Liver (tissue), 9 donors: ENCODE results near the gene MYOD1. TPM values are rescaled to one million over a fixed set of nuclear protein-coding genes. Genes with fewer than 3 reads are reported as not detected.

Experiments used
- DNase-seq: peaks from one replicate; pipeline ENCODE4 v3.0.0-alpha.2; 2017; ENCODE audit warnings: low spot score
- H3K27ac ChIP-seq, 2 donors: one replicate each; pipeline ENCODE4 v1.7.0; 2013; ENCODE audit warnings: inconsistent platforms in 2 of 2, low read length in 2 of 2, control low read depth in 1 of 2, low read depth in 1 of 2, mild to moderate bottlenecking in 1 of 2
- H3K27me3 ChIP-seq, 4 donors: one replicate each; pipeline versions ENCODE4 v1.6.1 to v1.7.0; 2013; ENCODE audit warnings: low read length in 3 of 4, inconsistent platforms in 1 of 4, mild to moderate bottlenecking in 1 of 4, moderate library complexity in 1 of 4; ENCODE audit not compliant: control insufficient read depth in 4 of 4, insufficient read depth in 4 of 4
- H3K36me3 ChIP-seq, 4 donors: one replicate each; pipeline versions ENCODE4 v1.6.1 to v1.7.0; 2013; ENCODE audit warnings: low read length in 3 of 4, mild to moderate bottlenecking in 3 of 4, low read depth in 1 of 4, moderate library complexity in 1 of 4; ENCODE audit not compliant: control insufficient read depth in 4 of 4, insufficient read depth in 3 of 4
- H3K4me1 ChIP-seq, 4 donors: one replicate each; pipeline versions ENCODE4 v1.6.1 to v1.7.0; 2013; ENCODE audit warnings: low read length in 3 of 4, mild to moderate bottlenecking in 3 of 4, moderate library complexity in 1 of 4; ENCODE audit not compliant: control insufficient read depth in 4 of 4, insufficient read depth in 4 of 4
- H3K4me3 ChIP-seq, 3 donors: one replicate each; pipeline versions ENCODE4 v1.6.1 to v1.7.0; 2013; ENCODE audit warnings: low read length in 3 of 3, control low read depth in 1 of 3, low read depth in 1 of 3, mild to moderate bottlenecking in 1 of 3
- H3K9ac ChIP-seq, 2 donors: one replicate each; pipeline ENCODE4 v1.7.0; 2013; ENCODE audit warnings: low read length in 2 of 2, mild to moderate bottlenecking in 2 of 2, moderate library complexity in 2 of 2, control low read depth in 1 of 2, low read depth in 1 of 2
- H3K9me3 ChIP-seq, 4 donors: one replicate each; pipeline versions ENCODE4 v1.6.1 to v1.7.0; 2013; ENCODE audit warnings: low read length in 3 of 4; ENCODE audit not compliant: control insufficient read depth in 4 of 4
- ATF3 ChIP-seq: IDR thresholded peaks from 2 replicates; pipeline ENCODE4 v1.6.1; 2016; ENCODE audit warnings: antibody characterized with exemption
- CTCF ChIP-seq: fragments of 150-350 bp; IDR thresholded peaks from 2 replicates; pipeline ENCODE4 v1.5.1; 2017; ENCODE audit warnings: improper control_type of control experiment, low read depth, low read length; ENCODE audit not compliant: missing input control
- EGR1 ChIP-seq, 2 donors: IDR thresholded peaks; 2 replicates each; pipeline ENCODE4 v1.6.1; 2016 to 2018; ENCODE audit warnings: antibody characterized with exemption in 2 of 2, low read depth in 2 of 2
- FOXA1 ChIP-seq: IDR thresholded peaks from 2 replicates; pipeline ENCODE4 v1.6.1; 2016; ENCODE audit warnings: antibody characterized with exemption
- FOXA2 ChIP-seq: IDR thresholded peaks from 2 replicates; pipeline ENCODE4 v1.6.1; 2016; ENCODE audit warnings: antibody characterized with exemption
- GABPA ChIP-seq, 2 donors: IDR thresholded peaks in 1 of 2; conservative IDR thresholded peaks in 1 of 2; 2 replicates each; pipeline ENCODE4 v1.6.1; 2016; ENCODE audit warnings: antibody characterized with exemption in 2 of 2, mild to moderate bottlenecking in 1 of 2, moderate library complexity in 1 of 2
- HNF4A ChIP-seq, 2 donors: conservative IDR thresholded peaks; 2 replicates each; pipeline ENCODE4 v1.6.1; 2016; ENCODE audit warnings: antibody characterized with exemption in 2 of 2, mild to moderate bottlenecking in 2 of 2
- HNF4G ChIP-seq: IDR thresholded peaks from 2 replicates; pipeline ENCODE4 v1.6.1; 2016; ENCODE audit warnings: antibody characterized with exemption
- JUND ChIP-seq, 2 donors: IDR thresholded peaks; 2 replicates each; pipeline ENCODE4 v1.6.1; 2016; ENCODE audit warnings: antibody characterized with exemption in 2 of 2
- NR2F2 ChIP-seq: IDR thresholded peaks from 2 replicates; pipeline ENCODE4 v1.6.1; 2016; ENCODE audit warnings: antibody characterized with exemption
- RAD21 ChIP-seq, 2 donors: IDR thresholded peaks; 2 replicates each; pipeline ENCODE4 v1.6.1; 2016; ENCODE audit warnings: antibody characterized with exemption in 2 of 2, mild to moderate bottlenecking in 2 of 2
- REST ChIP-seq: IDR thresholded peaks from 2 replicates; pipeline ENCODE4 v1.6.1; 2016; ENCODE audit warnings: antibody characterized with exemption, mild to moderate bottlenecking
- RXRA ChIP-seq, 2 donors: IDR thresholded peaks; 2 replicates each; pipeline ENCODE4 v1.6.1; 2017 to 2018; ENCODE audit warnings: antibody characterized with exemption in 2 of 2, mild to moderate bottlenecking in 1 of 2
- SP1 ChIP-seq: IDR thresholded peaks from 2 replicates; pipeline ENCODE4 v1.6.1; 2018; ENCODE audit warnings: antibody characterized with exemption, mild to moderate bottlenecking
- TAF1 ChIP-seq: conservative IDR thresholded peaks from 2 replicates; pipeline ENCODE4 v1.6.1; 2016; ENCODE audit warnings: antibody characterized with exemption, mild to moderate bottlenecking
- WGBS: extraction: QIAGEN DNeasy Blood & Tissue Kit; methylation state at CpG from one replicate; pipeline ENCODE4 v1.1.7; 2013; 5-methylcytosine and 5-hydroxymethylcytosine counted together
- polyA plus RNA-seq, 2 donors: library from polyadenylated mRNA; stranded (reverse) in 1 of 2; unstranded in 1 of 2; fragments of 200-250 nt in 1 of 2; fragments of >200 nt in 1 of 2; fragmentation: Nextera tagmentation in 1 of 2; extraction: Ambion mirVana in 1 of 2; gene quantifications; one replicate each; pipeline versions ENCODE4 v1.2.1 to v1.2.3, GENCODE V29; 2013 to 2015
- total RNA-seq, 2 donors: library from RNA; depleted of rRNA; stranded (reverse); fragments of >200 nt; gene quantifications; one replicate each; pipeline ENCODE4 v1.2.3, GENCODE V29; 2014
- TF ChIP-seq, protein P1 (sequence below): IDR thresholded peaks from 2 replicates; pipeline ENCODE4 v1.6.1; 2016; ENCODE audit warnings: antibody characterized with exemption
- donor health status: healthy.
- donor health status: healthy.
- donor health status: healthy.
- donor health status: healthy.
- donor health status: healthy.

Gene MYOD1
- total and polyA plus RNA-seq, 4 donors, result not detected

DNA sequence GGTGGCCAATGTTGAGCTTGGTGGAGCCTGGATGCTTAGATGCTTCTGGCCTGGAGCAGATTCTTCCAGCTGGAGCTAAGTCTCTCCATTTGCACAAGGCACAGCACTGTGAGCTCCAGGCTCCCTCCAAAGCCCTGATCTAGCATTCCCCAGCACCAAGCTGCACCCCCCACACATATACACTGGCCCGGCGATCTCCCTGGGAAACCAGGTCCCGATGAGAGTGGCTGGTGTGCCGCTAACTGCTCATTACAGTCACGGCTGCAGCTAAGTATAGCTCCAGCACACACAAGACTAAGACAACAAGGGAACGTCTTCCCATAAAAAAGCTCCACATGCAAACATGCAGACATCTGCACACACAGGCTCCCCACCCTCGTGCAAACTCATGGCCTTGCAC is 32.8 kb downstream of the MYOD1 start:
- Histone ChIP-seq H3K9ac (no peak overlapping the region), H3K27ac (no peak overlapping the region), H3K36me3 (no peaks in the 10 kb centered on the region), H3K9me3 (no peaks in the 10 kb centered on the region), H3K27me3 (no peaks in the 10 kb centered on the region), H3K4me3 (no peak overlapping the region), H3K4me1 (peaks cover 1 to 22% (median 19%) of the 10 kb centered on the region in 4 donors)
- no peak for DNase-seq
- 79% methylated on average over 7 of the region's 7 CpGs for WGBS
- TF ChIP-seq FOXA2 (no peak), SP1 (no peak), NR2F2 (no peak), TAF1 (no peak), FOXA1 (no peak), REST (no peak), RAD21 (IDR thresholded peaks at IDR 0.05) (no peak), GABPA (IDR thresholded peaks at IDR 0.05 in 1 of 2, conservative IDR thresholded peaks at IDR 0.05 in 1 of 2) (no peak), HNF4G (no peak), ATF3 (no peak), HNF4A (conservative IDR thresholded peaks at IDR 0.05) (no peak), RXRA (IDR thresholded peaks at IDR 0.05) (no peak), CTCF (no peak), EGR1 (IDR thresholded peaks at IDR 0.05; ENCODE audit: low read depth in 2 of 2) (no peak)
- TF ChIP-seq, protein P1, sequence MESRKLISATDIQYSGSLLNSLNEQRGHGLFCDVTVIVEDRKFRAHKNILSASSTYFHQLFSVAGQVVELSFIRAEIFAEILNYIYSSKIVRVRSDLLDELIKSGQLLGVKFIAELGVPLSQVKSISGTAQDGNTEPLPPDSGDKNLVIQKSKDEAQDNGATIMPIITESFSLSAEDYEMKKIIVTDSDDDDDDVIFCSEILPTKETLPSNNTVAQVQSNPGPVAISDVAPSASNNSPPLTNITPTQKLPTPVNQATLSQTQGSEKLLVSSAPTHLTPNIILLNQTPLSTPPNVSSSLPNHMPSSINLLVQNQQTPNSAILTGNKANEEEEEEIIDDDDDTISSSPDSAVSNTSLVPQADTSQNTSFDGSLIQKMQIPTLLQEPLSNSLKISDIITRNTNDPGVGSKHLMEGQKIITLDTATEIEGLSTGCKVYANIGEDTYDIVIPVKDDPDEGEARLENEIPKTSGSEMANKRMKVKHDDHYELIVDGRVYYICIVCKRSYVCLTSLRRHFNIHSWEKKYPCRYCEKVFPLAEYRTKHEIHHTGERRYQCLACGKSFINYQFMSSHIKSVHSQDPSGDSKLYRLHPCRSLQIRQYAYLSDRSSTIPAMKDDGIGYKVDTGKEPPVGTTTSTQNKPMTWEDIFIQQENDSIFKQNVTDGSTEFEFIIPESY, result no peak

GRCh38 chr11:17753153-17753552 is 33.8 kb downstream of the MYOD1 start:
- Histone ChIP-seq H3K27me3 (no peaks in the 10 kb centered on the region), H3K4me1 (peaks cover 1 to 22% (median 19%) of the 10 kb centered on the region in 4 donors), H3K27ac (no peak overlapping the region), H3K4me3 (no peak overlapping the region), H3K9ac (no peak overlapping the region), H3K9me3 (no peaks in the 10 kb centered on the region), H3K36me3 (no peaks in the 10 kb centered on the region)
- WGBS, result 76% methylated on average over 5 of the region's 5 CpGs
- no peak for DNase-seq
- TF ChIP-seq HNF4A (conservative IDR thresholded peaks at IDR 0.05), result no peak
- TF ChIP-seq ATF3, result no peak
- TF ChIP-seq NR2F2, result no peak
- TF ChIP-seq CTCF, result no peak
- no peak for TF ChIP-seq REST
- TF ChIP-seq FOXA1, result no peak
- TF ChIP-seq JUND (IDR thresholded peaks at IDR 0.05), result no peak
- no peak for TF ChIP-seq RAD21 (IDR thresholded peaks at IDR 0.05)
- TF ChIP-seq EGR1 (IDR thresholded peaks at IDR 0.05; ENCODE audit: low read depth in 2 of 2), result no peak
